Measurements from ENCODE around the gene TXNIP.

Gene TXNIP

GRCh38 chr1:145992502-145992936, 3.9 kb downstream of the TXNIP start:
- Histone ChIP-seq H3K9ac (ENCODE audit: low read length) (peak overlapping the region; percentile 99), H3K4me3 (ENCODE audit: low read depth in 1 of 2, low read length in 2 of 2) (peak overlapping the region; percentile 80 to 99), H3K36me3 (ENCODE audit: insufficient read depth, low read length) (peaks cover 36% of the 10 kb centered on the region), H3K4me1 (ENCODE audit: insufficient read depth, low read length) (peaks cover 33% of the 10 kb centered on the region), H3K27ac (ENCODE audit: low read depth, low read length) (peak overlapping the region; percentile 98), H3K9me3 (ENCODE audit: low read length) (no peaks in the 10 kb centered on the region), H3K27me3 (ENCODE audit: control insufficient read depth in 1 of 2, insufficient read depth in 2 of 2, low read length in 2 of 2) (no peaks in the 10 kb centered on the region)

- Histone ChIP-seq H3K36me3 (ENCODE audit: insufficient read depth, low read length) (peaks cover 36% of the 10 kb centered on the region), H3K4me1 (ENCODE audit: insufficient read depth, low read length) (peaks cover 32% of the 10 kb centered on the region), H3K9ac (ENCODE audit: low read length) (no peak overlapping the region), H3K27ac (ENCODE audit: low read depth, low read length) (peak overlapping the region; percentile 98), H3K9me3 (ENCODE audit: low read length) (no peaks in the 10 kb centered on the region), H3K27me3 (ENCODE audit: control insufficient read depth in 1 of 2, insufficient read depth in 2 of 2, low read length in 2 of 2) (no peaks in the 10 kb centered on the region), H3K4me3 (ENCODE audit: low read depth in 1 of 2, low read length in 2 of 2) (peak overlapping the region in 1 of 2 donors; percentile 99)
These were observed 4.5 kb downstream of the TXNIP start for GRCh38 chr1:145991735-145992412.

- Histone ChIP-seq H3K4me3 (ENCODE audit: low read depth in 1 of 2, low read length in 2 of 2) (no peak overlapping the region), H3K9ac (ENCODE audit: low read length) (no peak overlapping the region), H3K27me3 (ENCODE audit: control insufficient read depth in 1 of 2, insufficient read depth in 2 of 2, low read length in 2 of 2) (no peaks in the 10 kb centered on the region), H3K9me3 (ENCODE audit: low read length) (no peaks in the 10 kb centered on the region), H3K4me1 (ENCODE audit: insufficient read depth, low read length) (peaks cover 42% of the 10 kb centered on the region), H3K27ac (ENCODE audit: low read depth, low read length) (peak overlapping the region; percentile 73), H3K36me3 (ENCODE audit: insufficient read depth, low read length) (peaks cover 35% of the 10 kb centered on the region)
These were observed 6.0 kb downstream of the TXNIP start for GRCh38 chr1:145990249-145990855.

GRCh38 chr1:145988773-145989172, 7.6 kb downstream of the TXNIP start:
- no peak overlapping the region for H3K4me3 ChIP-seq (ENCODE audit: low read depth in 1 of 2, low read length in 2 of 2)
- peak overlapping the region; percentile 71 for H3K27ac ChIP-seq (ENCODE audit: low read depth, low read length)
- H3K9ac ChIP-seq (ENCODE audit: low read length) = no peak overlapping the region
- H3K9me3 ChIP-seq (ENCODE audit: low read length) = no peaks in the 10 kb centered on the region
- no peaks in the 10 kb centered on the region for H3K27me3 ChIP-seq (ENCODE audit: control insufficient read depth in 1 of 2, insufficient read depth in 2 of 2, low read length in 2 of 2)
- H3K36me3 ChIP-seq (ENCODE audit: insufficient read depth, low read length) = peaks cover 20% of the 10 kb centered on the region
- H3K4me1 ChIP-seq (ENCODE audit: insufficient read depth, low read length) = peaks cover 54% of the 10 kb centered on the region

- no peaks in the 10 kb centered on the region for H3K27me3 ChIP-seq (ENCODE audit: control insufficient read depth in 1 of 2, insufficient read depth in 2 of 2, low read length in 2 of 2)
- H3K36me3 ChIP-seq (ENCODE audit: insufficient read depth, low read length) = peaks cover 11% of the 10 kb centered on the region
- H3K4me3 ChIP-seq (ENCODE audit: low read depth in 1 of 2, low read length in 2 of 2) = no peak overlapping the region
- no peak overlapping the region for H3K27ac ChIP-seq (ENCODE audit: low read depth, low read length)
- no peak overlapping the region for H3K9ac ChIP-seq (ENCODE audit: low read length)
- no peaks in the 10 kb centered on the region for H3K9me3 ChIP-seq (ENCODE audit: low read length)
- peaks cover 57% of the 10 kb centered on the region for H3K4me1 ChIP-seq (ENCODE audit: insufficient read depth, low read length)
These were observed 8.5 kb downstream of the TXNIP start for GRCh38 chr1:145987926-145988325.

GRCh38 chr1:145986551-145986950, 9.8 kb downstream of the TXNIP start:
- Histone ChIP-seq H3K9ac (ENCODE audit: low read length) (peak overlapping the region; percentile 23), H3K4me1 (ENCODE audit: insufficient read depth, low read length) (peaks cover 57% of the 10 kb centered on the region), H3K27ac (ENCODE audit: low read depth, low read length) (peak overlapping the region; percentile 86)

GRCh38 chr1:145985502-145986439, 10.6 kb downstream of the TXNIP start:
- H3K36me3 ChIP-seq (ENCODE audit: insufficient read depth, low read length) = no peaks in the 10 kb centered on the region
- H3K4me1 ChIP-seq (ENCODE audit: insufficient read depth, low read length) = peaks cover 59% of the 10 kb centered on the region
- H3K4me3 ChIP-seq (ENCODE audit: low read depth in 1 of 2, low read length in 2 of 2) = peak overlapping the region in 1 of 2 donors; percentile 44
- H3K27ac ChIP-seq (ENCODE audit: low read depth, low read length) = peak overlapping the region; percentile 86
- H3K27me3 ChIP-seq (ENCODE audit: control insufficient read depth in 1 of 2, insufficient read depth in 2 of 2, low read length in 2 of 2) = no peaks in the 10 kb centered on the region
- H3K9ac ChIP-seq (ENCODE audit: low read length) = peak overlapping the region; percentile 50
- no peaks in the 10 kb centered on the region for H3K9me3 ChIP-seq (ENCODE audit: low read length)

More at GRCh38 chr1:145986551-145986950, 9.8 kb downstream of the TXNIP start:
- no peaks in the 10 kb centered on the region for H3K9me3 ChIP-seq (ENCODE audit: low read length)
- no peak overlapping the region for H3K4me3 ChIP-seq (ENCODE audit: low read depth in 1 of 2, low read length in 2 of 2)
- H3K27me3 ChIP-seq (ENCODE audit: control insufficient read depth in 1 of 2, insufficient read depth in 2 of 2, low read length in 2 of 2) = no peaks in the 10 kb centered on the region
- H3K36me3 ChIP-seq (ENCODE audit: insufficient read depth, low read length) = no peaks in the 10 kb centered on the region

- H3K27ac ChIP-seq (ENCODE audit: low read depth, low read length) = peak overlapping the region; percentile 86
- H3K9me3 ChIP-seq (ENCODE audit: low read length) = no peaks in the 10 kb centered on the region
- H3K4me1 ChIP-seq (ENCODE audit: insufficient read depth, low read length) = peaks cover 59% of the 10 kb centered on the region
These were observed 11.3 kb downstream of the TXNIP start for GRCh38 chr1:145985129-145985501.

GRCh38 chr1:145983960-145984830, 12.2 kb downstream of the TXNIP start:
- no peaks in the 10 kb centered on the region for H3K36me3 ChIP-seq (ENCODE audit: insufficient read depth, low read length)
- H3K9ac ChIP-seq (ENCODE audit: low read length) = peak overlapping the region; percentile 50
- peaks cover 64% of the 10 kb centered on the region for H3K4me1 ChIP-seq (ENCODE audit: insufficient read depth, low read length)
- H3K9me3 ChIP-seq (ENCODE audit: low read length) = no peaks in the 10 kb centered on the region
- H3K4me3 ChIP-seq (ENCODE audit: low read depth in 1 of 2, low read length in 2 of 2) = peak overlapping the region in 1 of 2 donors; percentile 44
- no peaks in the 10 kb centered on the region for H3K27me3 ChIP-seq (ENCODE audit: control insufficient read depth in 1 of 2, insufficient read depth in 2 of 2, low read length in 2 of 2)
- peak overlapping the region; percentile 91 for H3K27ac ChIP-seq (ENCODE audit: low read depth, low read length)

More at GRCh38 chr1:145985129-145985501, 11.3 kb downstream of the TXNIP start:
- no peaks in the 10 kb centered on the region for H3K27me3 ChIP-seq (ENCODE audit: control insufficient read depth in 1 of 2, insufficient read depth in 2 of 2, low read length in 2 of 2)
- peak overlapping the region; percentile 50 for H3K9ac ChIP-seq (ENCODE audit: low read length)
- H3K36me3 ChIP-seq (ENCODE audit: insufficient read depth, low read length) = no peaks in the 10 kb centered on the region
- peak overlapping the region in 1 of 2 donors; percentile 44 for H3K4me3 ChIP-seq (ENCODE audit: low read depth in 1 of 2, low read length in 2 of 2)

GRCh38 chr1:145983206-145983675, 13.1 kb downstream of the TXNIP start:
- no peaks in the 10 kb centered on the region for H3K9me3 ChIP-seq (ENCODE audit: low read length)
- peak overlapping the region; percentile 32 for H3K9ac ChIP-seq (ENCODE audit: low read length)
- no peaks in the 10 kb centered on the region for H3K36me3 ChIP-seq (ENCODE audit: insufficient read depth, low read length)
- peaks cover 74% of the 10 kb centered on the region for H3K4me1 ChIP-seq (ENCODE audit: insufficient read depth, low read length)
- H3K27me3 ChIP-seq (ENCODE audit: control insufficient read depth in 1 of 2, insufficient read depth in 2 of 2, low read length in 2 of 2) = no peaks in the 10 kb centered on the region
- peak overlapping the region; percentile 91 for H3K27ac ChIP-seq (ENCODE audit: low read depth, low read length)
- H3K4me3 ChIP-seq (ENCODE audit: low read depth in 1 of 2, low read length in 2 of 2) = peak overlapping the region in 1 of 2 donors; percentile 13

All from muscle layer of colon (tissue), 2 donors.